ENCODE data around the gene MSI2.

GRCh38 chr17:57714665-57715180, 458.4 kb downstream of the MSI2 start:
- no peak for TF ChIP-seq CTCF (IDR thresholded peaks at IDR 0.05)
- TF ChIP-seq POLR2A (IDR thresholded peaks at IDR 0.05), result no peak
